HG03064 (cell line): Measurements from ENCODE around the gene LHFPL5.

Source experiments
- ATAC-seq: cut with Tn5 transposase; IDR thresholded peaks from one replicate; pipeline ENCODE4 v1.9.1; 2021; ENCODE audit warnings: low read depth; ENCODE audit not compliant: unreplicated experiment

Gene LHFPL5

GRCh38 chr6:35790683-35791082 lies 14.5 kb upstream of the LHFPL5 start:
- no peak for ATAC-seq

GRCh38 chr6:35794536-35795452 lies 10.4 kb upstream of the LHFPL5 start:
- ATAC-seq = no peak

- ATAC-seq = no peak
Observed at GRCh38 chr6:35795453-35796071, 9.6 kb upstream of the LHFPL5 start.

GRCh38 chr6:35796236-35796635 lies 8.9 kb upstream of the LHFPL5 start:
- ATAC-seq = no peak

GRCh38 chr6:35797837-35798526 lies 7.2 kb upstream of the LHFPL5 start:
- ATAC-seq = no peak

GRCh38 chr6:35798706-35799105 lies 6.4 kb upstream of the LHFPL5 start:
- ATAC-seq = no peak

GRCh38 chr6:35801148-35801547 lies 4.0 kb upstream of the LHFPL5 start:
- no peak for ATAC-seq

- ATAC-seq = no peak
Observed at GRCh38 chr6:35808688-35809087, 3.5 kb downstream of the LHFPL5 start.

- ATAC-seq = no peak
Observed at GRCh38 chr6:35809809-35810208, 4.7 kb downstream of the LHFPL5 start.

- ATAC-seq = no peak
Observed at GRCh38 chr6:35810971-35811698, 6.0 kb downstream of the LHFPL5 start.

- ATAC-seq = no peak
Observed at GRCh38 chr6:35811699-35811995, 6.5 kb downstream of the LHFPL5 start.

GRCh38 chr6:35817515-35817914 lies 12.4 kb downstream of the LHFPL5 start:
- ATAC-seq = no peak

GRCh38 chr6:35823601-35824000 lies 18.4 kb downstream of the LHFPL5 start:
- no peak for ATAC-seq

- ATAC-seq = no peak
Observed at GRCh38 chr6:35824552-35825192, 19.5 kb downstream of the LHFPL5 start.

- ATAC-seq = no peak
Observed at GRCh38 chr6:35829306-35829705, 24.2 kb downstream of the LHFPL5 start.

GRCh38 chr6:35831257-35832007 lies 26.3 kb downstream of the LHFPL5 start:
- ATAC-seq = no peak

- no peak for ATAC-seq
Observed at GRCh38 chr6:35833536-35833935, 28.4 kb downstream of the LHFPL5 start.

GRCh38 chr6:35839019-35839418 lies 33.9 kb downstream of the LHFPL5 start:
- no peak for ATAC-seq

GRCh38 chr6:35842381-35842780 lies 37.2 kb downstream of the LHFPL5 start:
- no peak for ATAC-seq

GRCh38 chr6:35844290-35844689 lies 39.1 kb downstream of the LHFPL5 start:
- no peak for ATAC-seq
